H1 (cell line): Measurements from ENCODE around the gene CA10. TPM values are rescaled to one million over a fixed set of nuclear protein-coding genes. Genes with fewer than 3 reads are reported as not detected.

Experiments used
- CTCF ChIA-PET: fragments of 300-600 bp; sonication (Branson Sonifier 250); formaldehyde crosslinking; loops from one replicate; lab custom pipeline; 2021; ENCODE audit not compliant: partially characterized antibody; lab: Charles Lee
- POLR2A ChIA-PET: fragments of 300-600 bp; sonication (Branson Sonifier 250); formaldehyde crosslinking; loops from one replicate; lab custom pipeline; 2021; ENCODE audit warnings: inconsistent platforms; ENCODE audit not compliant: partially characterized antibody; lab: Charles Lee
- DNase-seq, 2 experiments: peaks; one replicate each; pipeline versions ENCODE4 v3.0.0 to v3.0.0-alpha.2; 2010 to 2022; ENCODE audit warnings: low spot score in 2 of 2, low read depth in 1 of 2, mixed read lengths in 1 of 2
- FAIRE-seq: peaks from 2 replicates; lab custom pipeline; 2011; peaks lifted over from hg19 to GRCh38; lab: Jason Lieb, UNC
- H2AFZ ChIP-seq: 2 replicates; pipeline ENCODE4 v1.8.1; 2012; ENCODE audit warnings: low read length, inconsistent platforms
- H2AK5ac ChIP-seq: 2 replicates; pipeline ENCODE4 v1.6.1; 2013; ENCODE audit warnings: low read depth, low read length
- H2BK120ac ChIP-seq: replicated peaks from 2 replicates; pipeline ENCODE3; 2013; ENCODE audit warnings: low read depth, low read length, inconsistent platforms
- H2BK12ac ChIP-seq: 2 replicates; pipeline ENCODE4 v1.6.1; 2013; ENCODE audit warnings: low read depth, low read length
- H2BK15ac ChIP-seq: 2 replicates; pipeline ENCODE4 v1.6.1; 2013; ENCODE audit warnings: low read length
- H2BK20ac ChIP-seq: 2 replicates; pipeline ENCODE4 v1.6.1; 2013; ENCODE audit warnings: low read length
- H2BK5ac ChIP-seq: 2 replicates; pipeline ENCODE4 v1.6.1; 2013; ENCODE audit warnings: low read depth, low read length
- H3K14ac ChIP-seq: 2 replicates; pipeline ENCODE4 v1.6.1; 2013; ENCODE audit warnings: inconsistent platforms; ENCODE audit not compliant: insufficient read length
- H3K18ac ChIP-seq: 2 replicates; pipeline ENCODE4 v1.6.1; 2013; ENCODE audit warnings: low read length; ENCODE audit errors: extremely low read depth
- H3K23ac ChIP-seq: 2 replicates; pipeline ENCODE4 v1.6.1; 2013; ENCODE audit warnings: inconsistent platforms; ENCODE audit not compliant: insufficient read length
- H3K23me2 ChIP-seq: 2 replicates; pipeline ENCODE4 v1.6.1; 2013; ENCODE audit warnings: low read depth, low read length
- H3K27ac ChIP-seq: 2 replicates; pipeline ENCODE4 v1.6.1; 2011; ENCODE audit warnings: low read depth, low read length, inconsistent platforms
- H3K27me3 ChIP-seq, 4 experiments: replicated peaks in 1 of 4; 1 replicate in 1 of 4; 2 replicates in 3 of 4; pipeline versions ENCODE4 v1.6.1 to v1.8.1; 2011 to 2013; ENCODE audit warnings: low read length in 3 of 4, mild to moderate bottlenecking in 3 of 4, inconsistent platforms in 2 of 4, mixed read lengths in 2 of 4, moderate library complexity in 1 of 4; ENCODE audit not compliant: control insufficient read depth in 3 of 4, insufficient read depth in 3 of 4; ENCODE audit errors: extremely low read depth in 1 of 4
- H3K36me3 ChIP-seq, 4 experiments: 2 replicates each; pipeline versions ENCODE4 v1.6.1 to v1.8.1; 2011 to 2013; ENCODE audit warnings: mild to moderate bottlenecking in 4 of 4, low read length in 3 of 4, moderate library complexity in 2 of 4, control low read depth in 1 of 4, inconsistent platforms in 1 of 4; ENCODE audit not compliant: insufficient read depth in 4 of 4, control insufficient read depth in 2 of 4
- H3K4ac ChIP-seq: replicated peaks from 2 replicates; pipeline ENCODE3; 2013; ENCODE audit warnings: low read length, low read depth, mixed read lengths, inconsistent platforms; ENCODE audit not compliant: insufficient read length
- H3K4me1 ChIP-seq, 4 experiments: replicated peaks in 1 of 4; 1 replicate in 1 of 4; 2 replicates in 3 of 4; pipeline versions ENCODE4 v1.6.1 to v1.8.1; 2011 to 2013; ENCODE audit warnings: low read length in 3 of 4, inconsistent platforms in 2 of 4, mixed read lengths in 1 of 4; ENCODE audit not compliant: insufficient read depth in 4 of 4, control insufficient read depth in 3 of 4
- H3K4me2 ChIP-seq, 2 experiments: 2 replicates each; pipeline versions ENCODE4 v1.6.1 to v1.8.1; 2011 to 2013; ENCODE audit warnings: low read depth in 2 of 2, low read length in 2 of 2, control low read depth in 1 of 2, inconsistent platforms in 1 of 2, mild to moderate bottlenecking in 1 of 2; ENCODE audit not compliant: insufficient read depth in 1 of 2
- H3K4me3 ChIP-seq, 4 experiments: fragments of 200-600, 300-600 bp in 1 of 4; sonication (generic), shearing (Covaris generic), sonication (Bioruptor Twin) in 1 of 4; 2 replicates each; pipeline versions ENCODE4 v1.5.1 to v1.8.1; 2011 to 2016; ENCODE audit warnings: low read length in 4 of 4, low read depth in 3 of 4, control low read depth in 2 of 4, inconsistent platforms in 2 of 4, mild to moderate bottlenecking in 2 of 4, mixed read lengths in 1 of 4, moderate library complexity in 1 of 4; ENCODE audit not compliant: insufficient read depth in 2 of 4; ENCODE audit errors: extremely low read depth in 1 of 4
- H3K56ac ChIP-seq: replicated peaks from 2 replicates; pipeline ENCODE3; 2013; ENCODE audit warnings: low read depth, mild to moderate bottlenecking, mixed read lengths, low read length, inconsistent platforms; ENCODE audit not compliant: insufficient read length
- H3K79me1 ChIP-seq: 2 replicates; pipeline ENCODE4 v1.6.1; 2013; ENCODE audit warnings: low read depth, low read length, control low read depth
- H3K79me2 ChIP-seq, 2 experiments: 2 replicates each; pipeline versions ENCODE4 v1.6.1 to v1.8.1; 2012 to 2013; ENCODE audit warnings: low read length in 2 of 2, mild to moderate bottlenecking in 2 of 2, inconsistent platforms in 1 of 2; ENCODE audit not compliant: insufficient read depth in 2 of 2, control insufficient read depth in 1 of 2
- H3K9ac ChIP-seq, 4 experiments: replicated peaks in 1 of 4; 1 replicate in 1 of 4; 2 replicates in 3 of 4; pipeline versions ENCODE4 v1.6.1 to v1.8.1; 2011 to 2013; ENCODE audit warnings: low read depth in 3 of 4, low read length in 3 of 4, control low read depth in 2 of 4, mild to moderate bottlenecking in 2 of 4, moderate library complexity in 2 of 4, inconsistent platforms in 1 of 4; ENCODE audit errors: extremely low read depth in 1 of 4
- H3K9me3 ChIP-seq, 2 experiments: 2 replicates each; pipeline versions ENCODE4 v1.6.1 to v1.8.1; 2012 to 2013; ENCODE audit warnings: mild to moderate bottlenecking in 2 of 2, moderate library complexity in 2 of 2, control low read depth in 1 of 2, inconsistent platforms in 1 of 2, low read depth in 1 of 2, low read length in 1 of 2, mixed read lengths in 1 of 2; ENCODE audit not compliant: insufficient read depth in 2 of 2
- H4K20me1 ChIP-seq, 2 experiments: replicated peaks in 1 of 2; 2 replicates each; pipeline versions ENCODE3 to v1.8.1; 2011 to 2013; ENCODE audit warnings: inconsistent platforms in 2 of 2, low read length in 2 of 2, mild to moderate bottlenecking in 1 of 2; ENCODE audit not compliant: insufficient read depth in 2 of 2, control insufficient read depth in 1 of 2
- H4K5ac ChIP-seq: 2 replicates; pipeline ENCODE4 v1.6.1; 2013; ENCODE audit warnings: low read length, low read depth, mixed read lengths, inconsistent platforms; ENCODE audit not compliant: insufficient read length
- H4K8ac ChIP-seq: 2 replicates; pipeline ENCODE4 v1.8.0; 2013; ENCODE audit warnings: mild to moderate bottlenecking, moderate library complexity, low read length, inconsistent platforms; ENCODE audit not compliant: insufficient read depth; ENCODE audit errors: extremely low read depth
- H4K91ac ChIP-seq: replicated peaks from 2 replicates; pipeline ENCODE3; 2013; ENCODE audit warnings: low read length, mixed read lengths, inconsistent platforms; ENCODE audit not compliant: insufficient read length
- BRCA1 ChIP-seq: IDR thresholded peaks from 2 replicates; pipeline ENCODE4 v1.6.1; 2012; ENCODE audit warnings: low read depth, low read length, improper control_type of control experiment
- CBX8 ChIP-seq: fragments of 300-800, 300-1000 bp; sonication (generic); IDR thresholded peaks from 2 replicates; pipeline ENCODE4 v1.7.1; 2016; ENCODE audit warnings: low read depth, low read length, borderline replicate concordance
- CEBPB ChIP-seq: IDR thresholded peaks from 2 replicates; pipeline ENCODE4 v1.6.1; 2012; ENCODE audit warnings: low read depth, low read length
- CTBP2 ChIP-seq: IDR thresholded peaks from 2 replicates; pipeline ENCODE4 v1.7.0; 2011; ENCODE audit warnings: borderline replicate concordance, mild to moderate bottlenecking, moderate library complexity, mixed read lengths, low read length; ENCODE audit not compliant: insufficient read depth, insufficient read length
- EZH2 ChIP-seq: fragments of 200-600 bp; sonication (generic); IDR thresholded peaks from 2 replicates; pipeline ENCODE4 v1.7.1; 2012; ENCODE audit warnings: low read depth, mild to moderate bottlenecking, moderate library complexity, low read length, inconsistent platforms; ENCODE audit not compliant: severe bottlenecking
- HDAC6 ChIP-seq: IDR thresholded peaks from one replicate; pipeline ENCODE4 v1.7.1; 2012; ENCODE audit warnings: low read depth, mild to moderate bottlenecking, inconsistent platforms, low read length, moderate library complexity
- RNF2 ChIP-seq: fragments of 200-900, 300-1000 bp; sonication (generic); IDR thresholded peaks from 2 replicates; pipeline ENCODE4 v1.7.1; 2016; ENCODE audit warnings: borderline replicate concordance, low read depth, mild to moderate bottlenecking, antibody characterized with exemption, low read length; ENCODE audit not compliant: poor library complexity, severe bottlenecking; ENCODE audit errors: missing control alignments
- SAP30 ChIP-seq: fragments of 300-600 bp; sonication (generic); IDR thresholded peaks from 2 replicates; pipeline ENCODE4 v1.7.1; 2012; ENCODE audit warnings: low read length, moderate library complexity, mild to moderate bottlenecking, inconsistent platforms; ENCODE audit not compliant: insufficient read depth, insufficient replicate concordance
- WGBS, 2 experiments: shearing (Covaris generic) in 1 of 2; methylation state at CpG; one replicate each; pipeline versions ENCODE4 v1.1.6 to v1.1.7; 2013 to 2015; ENCODE audit warnings: low lambda C conversion rate in 2 of 2, mixed read lengths in 2 of 2, inconsistent platforms in 1 of 2, low coverage in 1 of 2, missing lambda C conversion rate in 1 of 2; ENCODE audit not compliant: insufficient replicate concordance in 2 of 2, insufficient coverage in 1 of 2, insufficient read length in 1 of 2; ENCODE audit errors: extremely low coverage in 1 of 2, missing lambda C conversion rate in 1 of 2; 5-methylcytosine and 5-hydroxymethylcytosine counted together
- polyA plus RNA-seq, 7 experiments: library from polyadenylated mRNA; depleted of rRNA in 3 of 7; stranded (reverse) in 5 of 7; unstranded in 2 of 7; fragments of >200 nt in 5 of 7; fragments of 200-250 nt in 2 of 7; gene quantifications; 1 replicate in 5 of 7; 2 replicates in 1 of 7; 4 replicates in 1 of 7; pipeline versions ENCODE4 v1.2.1 to v1.2.3, GENCODE V29; 2011 to 2013; ENCODE audit warnings: missing spikeins in 2 of 7, mixed read lengths in 2 of 7
- total RNA-seq: library from RNA; stranded (reverse); fragmentation: NEBNext Ultra II Directional; extraction: Animal tissue kit (Norgen Biotek cat#: 25700); gene quantifications from 2 replicates; pipeline ENCODE4 v1.2.1, GENCODE V29; 2021

The CA10 gene
- total and polyA plus RNA-seq, 2 of the 8 experiments (the other 6 are each of a cell fraction or from before 2014, with no cell fraction given): 0.60 to 0.63 TPM

- no peak overlapping the region for H3K18ac ChIP-seq
- 73% methylated on average over 1 of the region's 1 CpG; no CpG with 5 or more reads in 1 of the 2 experiments for WGBS, 2 experiments
- no peak overlapping the region for H3K9ac ChIP-seq
- H2BK120ac ChIP-seq: no peak overlapping the region
- no peaks in the 10 kb centered on the region for H3K79me2 ChIP-seq
- H3K27ac ChIP-seq: no peak overlapping the region
- FAIRE-seq (no peak), DNase-seq (no peak)
- no peaks in the 10 kb centered on the region for H3K23me2 ChIP-seq
- H2BK12ac ChIP-seq: no peak overlapping the region
- H3K4me1 ChIP-seq: peaks cover 0 to 2% (median 0%) of the 10 kb centered on the region in 4 experiments; a peak in 1 of 7 replicates
- H3K36me3 ChIP-seq: no peaks in the 10 kb centered on the region
- ChIA-PET POLR2A (no interaction called here), CTCF (interaction anchor here (0.7 kb wide), 1 partner anchor 29 kb away, joined by 3 read pairs; no protein-coding TSS in a partner anchor)
- no peak overlapping the region for H2AFZ ChIP-seq
- no peak overlapping the region for H3K23ac ChIP-seq
- H4K20me1 ChIP-seq: no peaks in the 10 kb centered on the region
- no peak overlapping the region for H2BK20ac ChIP-seq
- no peak overlapping the region for H3K56ac ChIP-seq
- no peak overlapping the region for H4K5ac ChIP-seq
- H3K4ac ChIP-seq: no peak overlapping the region
- no peak overlapping the region for H3K4me2 ChIP-seq
- H4K8ac ChIP-seq: no peak overlapping the region
- H2AK5ac ChIP-seq: no peak overlapping the region
- H4K91ac ChIP-seq: no peak overlapping the region
- no peak overlapping the region for H2BK5ac ChIP-seq
- no peak overlapping the region for H3K14ac ChIP-seq
- H3K4me3 ChIP-seq: no peak overlapping the region
- no peak overlapping the region for H2BK15ac ChIP-seq
- no peaks in the 10 kb centered on the region for H3K9me3 ChIP-seq
- H3K79me1 ChIP-seq: no peaks in the 10 kb centered on the region
- no peaks in the 10 kb centered on the region for H3K27me3 ChIP-seq
- TF ChIP-seq CTBP2 (no peak), BRCA1 (no peak), HDAC6 (no peak), SAP30 (no peak), CBX8 (no peak), EZH2 (no peak), RNF2 (no peak), CEBPB (no peak)
Measured at GRCh38 chr17:52143542-52143941, 15.0 kb downstream of the CA10 start.
